OCI-LY7 (cell line): ENCODE results near the gene VRK3. TPM values are rescaled to one million over a fixed set of nuclear protein-coding genes. Genes with fewer than 3 reads are reported as not detected.

Source experiments
- BruUV-seq: library from RNA; stranded (reverse); fragments of 400-500 nt; replicated peaks from 2 replicates; lab custom pipeline; 2021; lab: Mats Ljungman, UMichigan
- CTCF ChIA-PET: fragments of 300-600 bp; sonication (Branson Sonifier 250); formaldehyde crosslinking; loops from one replicate; lab custom pipeline; 2022; ENCODE audit warnings: antibody characterized with exemption; ENCODE audit not compliant: unreplicated experiment; lab: Charles Lee
- POLR2A ChIA-PET: fragments of 300-600 bp; sonication (Branson Sonifier 250); formaldehyde crosslinking; loops from one replicate; lab custom pipeline; 2022; ENCODE audit warnings: antibody characterized with exemption; lab: Charles Lee
- DNase-seq: peaks from one replicate; pipeline ENCODE4 v3.0.0-alpha.2; 2015; ENCODE audit warnings: low spot score
- H2AFZ ChIP-seq: fragments of 200-600 bp; sonication (generic), shearing (Covaris generic); 2 replicates; pipeline ENCODE4 v1.6.1; 2014; ENCODE audit warnings: mild to moderate bottlenecking, antibody characterized with exemption, low read length, moderate library complexity
- H3K27ac ChIP-seq: fragments of 200-600 bp; sonication (generic); 2 replicates; pipeline ENCODE4 v1.5.1; 2014; ENCODE audit warnings: mixed run types, low read depth, mild to moderate bottlenecking, moderate library complexity, low read length, inconsistent platforms; ENCODE audit not compliant: poor library complexity, severe bottlenecking
- H3K36me3 ChIP-seq: fragments of 200-600 bp; sonication (generic); 2 replicates; pipeline ENCODE4 v1.6.1; 2014; ENCODE audit warnings: mild to moderate bottlenecking, antibody characterized with exemption, low read length, moderate library complexity, mixed read lengths; ENCODE audit not compliant: insufficient read depth
- H3K4me1 ChIP-seq: fragments of 200-600 bp; sonication (generic); 2 replicates; pipeline ENCODE4 v1.5.1; 2014; ENCODE audit warnings: mild to moderate bottlenecking, low read length; ENCODE audit not compliant: insufficient read depth, poor library complexity, severe bottlenecking
- H3K4me2 ChIP-seq: fragments of 200-600 bp; sonication (generic); 2 replicates; pipeline ENCODE4 v1.6.1; 2014; ENCODE audit warnings: mild to moderate bottlenecking, low read length
- H3K4me3 ChIP-seq: fragments of 200-600 bp; sonication (generic); 2 replicates; pipeline ENCODE4 v1.5.1; 2014; ENCODE audit warnings: mild to moderate bottlenecking, low read depth, low read length; ENCODE audit not compliant: poor library complexity, severe bottlenecking
- H3K79me2 ChIP-seq: fragments of 200-600 bp; sonication (generic); 2 replicates; pipeline ENCODE4 v1.6.1; 2016; ENCODE audit warnings: low read depth, mild to moderate bottlenecking, low read length, moderate library complexity, mixed read lengths; ENCODE audit not compliant: insufficient read depth
- H3K9me2 ChIP-seq: fragments of 200-600 bp; sonication (generic); 2 replicates; pipeline ENCODE4 v1.6.1; 2016; ENCODE audit warnings: mild to moderate bottlenecking, low read length, mixed read lengths; ENCODE audit not compliant: insufficient read depth
- H3K9me3 ChIP-seq: fragments of 200-600 bp; sonication (generic); 2 replicates; pipeline ENCODE4 v1.6.1; 2014; ENCODE audit warnings: mild to moderate bottlenecking, mixed run types, low read length, mixed read lengths
- H4K20me1 ChIP-seq: fragments of 200-600 bp; sonication (generic); 2 replicates; pipeline ENCODE4 v1.6.1; 2014; ENCODE audit warnings: mild to moderate bottlenecking, antibody characterized with exemption, low read length, moderate library complexity, mixed read lengths; ENCODE audit not compliant: insufficient read depth
- CTCF ChIP-seq: fragments of 200-600 bp; sonication (generic); conservative IDR thresholded peaks from 2 replicates; pipeline ENCODE4 v1.5.1; 2014; ENCODE audit warnings: mild to moderate bottlenecking, antibody characterized with exemption, low read length, moderate library complexity, mixed read lengths
- EZH2phosphoT487 ChIP-seq: fragments of 200-600 bp; sonication (generic); IDR thresholded peaks from 2 replicates; pipeline ENCODE4 v1.6.1; 2018; ENCODE audit warnings: low read depth, borderline replicate concordance, mild to moderate bottlenecking, mixed run types, antibody characterized with exemption, low read length, moderate library complexity, mixed read lengths
- intact Hi-C: fragments of 100-400 bp; cut with micrococcal nuclease; formaldehyde crosslinking; loops from one replicate; pipeline ENCODE4 v1.10.0; 2022; ENCODE audit not compliant: unreplicated experiment
- total RNA-seq, 2 experiments: library from RNA; depleted of rRNA in 1 of 2; stranded (reverse); fragments of >200 nt in 1 of 2; shearing (Covaris generic) in 1 of 2; gene quantifications; 2 replicates each; pipeline ENCODE4 v1.2.3, GENCODE V29; 2014 to 2022

The VRK3 gene
- total RNA-seq, 2 experiments from 2014 or later: 39.9 to 47.3 TPM

- H3K27ac ChIP-seq: no peak overlapping the region
- intact Hi-C loops: no loop called here
- H3K4me1 ChIP-seq: no peaks in the 10 kb centered on the region
- no peaks in the 10 kb centered on the region for H3K9me3 ChIP-seq
- H4K20me1 ChIP-seq: no peaks in the 10 kb centered on the region
- peaks cover 55% of the 10 kb centered on the region for H3K36me3 ChIP-seq
- ChIA-PET POLR2A (no interaction called here), CTCF (no interaction called here)
- DNase-seq: no peak
- no peak overlapping the region for H3K4me3 ChIP-seq
- TF ChIP-seq EZH2phosphoT487 (no peak), CTCF (no peak)
- no peaks in the 10 kb centered on the region for H3K79me2 ChIP-seq
- BruUV-seq: no TSS peak
- no peak overlapping the region for H2AFZ ChIP-seq
- no peaks in the 10 kb centered on the region for H3K9me2 ChIP-seq
- no peak overlapping the region for H3K4me2 ChIP-seq
Observed at GRCh38 chr19:50007170-50007569, 18.0 kb downstream of the VRK3 start.

DNA sequence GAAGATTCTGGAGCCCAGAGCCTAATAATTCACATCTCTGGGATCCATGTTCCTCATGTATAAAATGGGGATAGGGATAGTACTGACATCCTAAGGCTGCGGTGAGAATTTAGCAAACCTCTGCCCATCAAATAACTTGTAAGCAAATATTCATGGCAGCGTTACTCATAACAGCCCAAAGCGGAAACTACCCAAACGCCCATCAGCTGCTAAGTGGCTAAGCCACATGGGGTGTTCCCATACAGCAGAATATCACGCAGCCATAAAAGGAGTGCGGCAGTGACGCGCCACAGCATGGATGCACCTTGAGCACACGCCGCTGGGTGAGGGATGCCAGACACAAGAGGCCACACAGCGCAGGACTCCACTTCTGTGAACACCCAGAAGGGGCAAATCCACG is 19.7 kb downstream of the VRK3 start:
- peaks cover 58% of the 10 kb centered on the region for H3K36me3 ChIP-seq

More for the DNA sequence above, 19.7 kb downstream of the VRK3 start:
- no peaks in the 10 kb centered on the region for H4K20me1 ChIP-seq
- H3K9me2 ChIP-seq: no peaks in the 10 kb centered on the region
- H3K4me1 ChIP-seq: no peaks in the 10 kb centered on the region
- intact Hi-C loops: no loop called here
- ChIA-PET POLR2A (interaction anchor here (0.6 kb wide), 1 partner anchor 15 kb away, joined by 3 read pairs; no protein-coding TSS in a partner anchor), CTCF (no interaction called here)
- no peaks in the 10 kb centered on the region for H3K79me2 ChIP-seq
- H3K27ac ChIP-seq: no peak overlapping the region
- TF ChIP-seq CTCF (no peak), EZH2phosphoT487 (no peak)
- no peaks in the 10 kb centered on the region for H3K9me3 ChIP-seq
- H3K4me3 ChIP-seq: no peak overlapping the region
- H2AFZ ChIP-seq: no peak overlapping the region
- no peak for DNase-seq
- no peak overlapping the region for H3K4me2 ChIP-seq
- no TSS peak for BruUV-seq
